Stimulated activated CD8-positive, alpha-beta memory T cell treated with anti-CD3 and anti-CD28 coated beads, Interleukin-2, amount 100 ng/mL, for 1 hour (primary cell): ENCODE data around the gene PIH1D1.
"Not testable (repeated sequence)": the region's sequence is repeated elsewhere in the genome, so short reads cannot be mapped to it uniquely, and the experiment has no call there.

ENCODE experiments used
- DNase-seq, 2 donors: peaks; one replicate each; pipeline ENCODE4 v3.0.0-alpha.2; 2020; ENCODE audit warnings: low read depth in 2 of 2

PIH1D1 gene

DNA sequence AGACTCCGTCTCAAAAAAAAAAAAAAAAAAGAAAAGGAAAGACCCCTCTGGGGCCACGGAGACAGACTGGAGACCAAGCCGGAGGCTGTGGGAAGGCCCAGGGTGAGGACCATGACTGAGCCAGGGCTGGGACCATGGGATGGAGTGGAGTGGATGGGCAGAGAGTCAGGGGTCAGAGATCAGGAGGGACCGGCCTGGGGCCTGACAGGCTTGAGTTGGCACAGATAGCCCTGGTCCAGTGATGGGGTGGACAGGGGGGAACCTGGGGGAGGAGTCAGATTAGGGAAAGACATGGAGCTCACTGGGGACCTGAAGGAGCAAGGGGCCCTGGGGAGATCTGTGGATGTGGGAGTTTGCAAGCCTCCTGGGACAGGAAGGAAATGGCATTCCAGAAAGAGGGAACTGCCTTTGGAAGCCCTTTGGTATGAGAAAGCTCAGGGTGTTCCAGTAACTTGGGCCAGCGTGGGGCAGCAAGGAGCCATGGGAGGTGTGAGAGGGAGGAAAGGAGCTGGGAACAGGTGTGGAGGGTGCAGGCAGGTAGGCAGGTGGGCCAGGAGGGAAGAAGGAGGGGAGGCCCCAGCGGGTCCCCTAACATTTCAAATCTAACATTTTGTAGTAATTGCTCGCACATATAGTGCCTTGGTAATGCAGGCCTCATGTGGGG lies 29.5 kb upstream of the PIH1D1 start:
- DNase-seq = no peak

DNA sequence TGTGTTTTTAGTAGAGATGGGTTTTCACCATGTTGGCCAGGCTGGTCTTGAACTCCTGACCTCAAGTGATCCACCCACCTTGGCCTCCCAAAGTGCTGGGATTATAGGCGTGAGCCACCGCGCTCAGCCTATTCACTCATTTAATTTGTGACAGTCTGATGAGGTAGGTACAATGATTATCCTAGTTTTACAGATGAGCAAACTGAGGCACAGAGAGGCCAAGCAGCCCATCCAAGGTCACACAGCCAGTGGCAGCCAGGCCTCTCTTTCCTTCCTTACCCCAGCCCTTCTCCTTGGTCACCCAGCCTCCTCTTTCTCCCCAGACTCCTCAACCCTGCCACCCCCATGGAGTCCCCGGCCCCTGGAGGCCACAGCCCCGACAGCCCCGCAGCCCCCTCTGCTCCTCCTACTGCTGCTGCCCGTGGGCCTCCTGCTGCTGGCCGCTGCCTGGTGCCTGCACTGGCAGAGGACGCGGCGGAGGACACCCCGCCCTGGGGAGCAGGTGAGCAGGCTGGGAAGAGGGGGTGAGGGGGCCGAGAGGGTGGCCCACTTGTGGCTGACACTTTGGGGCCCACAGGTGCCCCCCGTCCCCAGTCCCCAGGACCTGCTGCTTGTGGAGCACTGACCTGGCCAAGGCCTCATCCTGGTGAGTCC lies 28.5 kb upstream of the PIH1D1 start:
- no peak for DNase-seq

DNA sequence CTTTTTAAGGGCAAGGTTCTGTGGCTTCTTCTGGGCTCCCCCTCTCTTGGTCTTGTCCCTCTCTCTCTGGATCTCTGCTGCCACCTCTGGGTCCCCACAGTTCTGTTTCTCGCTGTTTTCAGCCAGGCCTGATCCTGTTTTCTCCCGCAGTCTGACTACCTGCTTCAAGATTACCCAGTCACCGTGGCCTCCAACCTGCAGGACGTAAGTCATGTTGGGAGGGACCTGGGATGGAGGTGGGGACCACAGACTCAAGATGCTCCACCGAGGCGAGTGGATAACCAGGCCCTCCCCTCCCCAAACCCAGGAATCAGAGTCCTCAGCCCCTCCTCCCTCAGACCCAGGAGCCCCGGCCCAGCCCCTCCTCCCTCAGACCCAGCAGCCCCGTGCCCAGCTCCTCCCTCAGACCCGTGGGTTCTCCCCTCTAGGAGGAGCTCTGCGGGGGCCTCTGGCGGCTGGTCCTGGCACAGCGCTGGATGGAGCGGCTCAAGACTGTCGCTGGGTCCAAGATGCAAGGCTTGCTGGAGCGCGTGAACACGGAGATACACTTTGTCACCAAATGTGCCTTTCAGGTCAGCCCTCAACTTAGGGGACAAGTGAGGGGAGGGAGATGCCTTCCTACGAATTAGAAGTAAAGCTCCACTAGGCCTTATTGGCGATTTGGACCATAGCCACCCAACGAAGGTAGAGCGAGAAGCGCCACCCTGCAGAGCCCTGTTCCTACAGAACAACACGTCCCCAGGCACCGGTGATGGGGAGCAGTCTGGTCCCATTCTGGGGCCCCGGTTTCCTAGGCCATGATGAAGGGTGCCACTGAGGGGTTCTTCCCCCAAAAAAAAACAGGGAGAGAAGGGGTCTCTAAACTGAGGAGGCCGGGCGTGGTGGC lies 24.6 kb upstream of the PIH1D1 start:
- peak in 1 of 2 donors; percentile 47 for DNase-seq

DNA sequence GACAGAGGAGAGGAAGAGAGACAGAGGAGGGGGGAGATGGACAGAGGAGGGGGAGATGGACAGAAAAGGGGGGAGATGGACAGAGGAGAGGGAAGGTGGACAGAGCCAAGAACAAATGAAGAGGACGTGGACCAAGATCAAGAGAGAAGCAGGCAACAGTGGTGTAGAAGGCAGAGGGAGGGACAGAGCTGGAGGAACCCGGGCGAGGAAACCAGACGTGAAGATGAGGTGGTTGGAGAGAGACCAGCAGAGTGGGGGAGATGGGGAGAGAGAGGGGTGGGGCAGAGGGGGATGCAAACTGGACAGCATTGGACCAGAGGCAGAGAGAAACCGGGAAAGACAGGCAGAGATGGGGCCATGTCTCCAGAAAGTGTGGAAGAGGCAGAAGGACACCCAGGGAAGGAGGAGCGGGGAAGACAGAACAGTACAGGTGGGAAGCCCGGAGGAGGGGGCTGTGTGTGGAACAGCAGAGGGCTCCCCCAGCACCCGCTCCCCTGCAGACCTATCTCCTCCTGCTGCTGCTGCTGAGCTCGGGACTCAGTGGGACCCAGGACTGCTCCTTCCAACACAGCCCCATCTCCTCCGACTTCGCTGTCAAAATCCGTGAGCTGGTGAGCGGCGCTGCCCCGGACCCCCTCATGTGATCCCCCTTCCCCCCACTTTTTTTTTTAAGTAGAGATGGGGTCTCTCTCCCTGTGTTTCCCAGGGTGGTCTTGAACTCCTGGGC lies 23.7 kb upstream of the PIH1D1 start:
- DNase-seq = no peak

DNA sequence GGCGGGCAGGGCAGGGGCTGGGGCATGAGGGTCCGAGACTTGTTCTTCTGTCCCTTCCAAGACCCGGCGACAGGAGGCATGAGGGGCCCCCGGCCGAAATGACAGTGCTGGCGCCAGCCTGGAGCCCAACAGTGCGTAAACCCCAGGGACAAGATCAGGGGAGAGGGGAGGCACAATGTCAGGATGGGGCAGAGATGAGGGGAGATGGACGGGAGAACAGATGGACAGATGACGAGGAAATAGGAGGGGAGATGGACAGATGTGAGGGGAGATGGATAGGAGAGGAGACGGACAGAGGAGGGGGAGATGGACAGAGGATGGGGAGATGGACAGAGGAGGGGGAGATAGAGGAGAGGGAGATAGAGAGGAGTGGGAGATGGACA lies 22.9 kb upstream of the PIH1D1 start:
- no peak for DNase-seq

DNA sequence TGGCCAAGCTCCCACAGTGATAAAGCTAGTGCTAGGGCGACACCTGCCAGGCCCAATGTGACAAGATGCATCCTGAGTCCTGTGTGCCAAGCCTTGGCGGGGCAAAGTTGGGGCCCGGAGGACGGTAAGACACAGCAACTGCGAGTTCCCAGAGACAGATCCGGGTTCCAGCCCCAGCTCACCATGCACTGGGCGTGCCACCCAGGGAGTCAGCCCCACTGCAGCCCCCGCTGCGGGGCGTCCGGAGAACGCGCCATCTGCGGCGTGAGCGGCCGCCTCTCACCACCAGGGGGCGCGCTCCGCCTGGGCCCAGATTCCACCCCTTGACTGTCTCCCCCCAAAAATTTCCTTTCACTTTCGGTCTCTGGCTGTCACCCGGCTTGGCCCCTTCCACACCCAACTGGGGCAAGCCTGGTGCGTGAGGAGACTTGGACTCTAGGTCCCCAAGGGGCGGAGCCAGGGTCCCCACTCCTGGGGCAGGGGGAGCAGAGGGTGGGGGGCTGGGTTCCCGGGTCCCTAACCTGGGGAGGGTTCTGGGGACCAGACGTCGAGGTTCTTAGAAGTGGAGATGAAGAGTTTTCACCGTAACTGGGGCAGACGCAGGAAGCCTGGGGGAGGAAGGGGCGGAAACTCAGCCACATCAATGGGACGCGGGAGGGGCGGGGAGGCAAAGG lies 22.4 kb upstream of the PIH1D1 start, which contains the start of gene FLT3LG:
Gene FLT3LG (plus strand): TSS at position 348 of the 674 bp plus-strand sequence. CDS start 425 bp downstream, outside the sequence.
- peak; percentile 78 to 79 for DNase-seq

DNA sequence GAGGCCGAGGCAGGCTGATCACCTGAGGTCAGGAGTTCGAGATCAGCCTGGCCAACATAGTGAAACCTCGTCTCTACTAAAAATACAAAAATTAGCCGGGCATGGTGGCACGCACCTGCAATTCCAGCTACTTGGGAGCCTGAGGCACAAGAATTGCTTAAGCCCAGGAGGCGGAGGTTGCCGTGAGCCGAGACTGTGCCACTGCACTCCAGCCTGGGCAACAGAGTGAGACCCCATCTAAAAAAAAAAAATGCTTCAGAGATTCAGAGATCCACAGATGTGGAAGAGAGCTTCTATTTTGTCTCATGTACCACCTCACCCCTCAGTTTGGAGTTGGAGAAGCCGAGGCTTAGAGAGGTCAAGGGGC lies 21.9 kb upstream of the PIH1D1 start:
- DNase-seq = not testable (repeated sequence)

DNA sequence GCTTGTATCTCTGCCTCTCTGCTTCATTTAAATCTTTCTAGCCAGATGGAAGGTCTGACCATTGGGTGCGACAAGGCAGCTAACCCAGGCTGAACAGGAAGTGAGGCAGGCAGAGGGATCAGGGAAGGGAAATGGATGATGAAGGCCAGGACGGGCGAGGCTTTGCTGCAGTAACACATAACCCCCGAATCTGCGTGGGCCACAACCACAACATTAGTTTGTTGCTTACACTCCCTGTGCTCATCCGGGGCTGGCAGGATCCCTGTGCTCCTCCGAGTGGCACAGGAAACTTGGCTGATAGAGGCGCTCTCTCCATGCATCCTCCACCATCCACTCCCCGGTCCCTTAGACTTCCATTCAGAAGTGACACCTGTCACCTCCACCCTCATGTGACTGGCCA lies 21.3 kb upstream of the PIH1D1 start:
- DNase-seq = no peak

DNA sequence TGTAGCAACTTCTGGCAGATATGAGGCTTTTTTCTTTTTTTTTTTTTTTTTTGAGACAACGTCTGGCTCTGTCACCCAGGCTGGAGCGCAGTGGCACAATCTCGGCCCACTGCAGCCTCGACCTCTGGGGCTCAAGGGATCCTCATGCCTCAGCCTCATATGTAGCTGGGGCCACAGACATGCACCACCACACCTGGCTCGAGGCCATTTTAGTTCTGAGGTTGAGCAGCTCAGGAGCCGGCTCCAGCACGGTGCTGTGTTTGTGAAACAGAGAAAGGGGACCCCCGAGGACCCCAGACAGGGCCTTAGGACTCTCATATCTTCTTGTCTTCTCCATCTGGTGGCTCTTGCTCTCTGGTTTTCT lies 19.0 kb upstream of the PIH1D1 start:
- DNase-seq = no peak

DNA sequence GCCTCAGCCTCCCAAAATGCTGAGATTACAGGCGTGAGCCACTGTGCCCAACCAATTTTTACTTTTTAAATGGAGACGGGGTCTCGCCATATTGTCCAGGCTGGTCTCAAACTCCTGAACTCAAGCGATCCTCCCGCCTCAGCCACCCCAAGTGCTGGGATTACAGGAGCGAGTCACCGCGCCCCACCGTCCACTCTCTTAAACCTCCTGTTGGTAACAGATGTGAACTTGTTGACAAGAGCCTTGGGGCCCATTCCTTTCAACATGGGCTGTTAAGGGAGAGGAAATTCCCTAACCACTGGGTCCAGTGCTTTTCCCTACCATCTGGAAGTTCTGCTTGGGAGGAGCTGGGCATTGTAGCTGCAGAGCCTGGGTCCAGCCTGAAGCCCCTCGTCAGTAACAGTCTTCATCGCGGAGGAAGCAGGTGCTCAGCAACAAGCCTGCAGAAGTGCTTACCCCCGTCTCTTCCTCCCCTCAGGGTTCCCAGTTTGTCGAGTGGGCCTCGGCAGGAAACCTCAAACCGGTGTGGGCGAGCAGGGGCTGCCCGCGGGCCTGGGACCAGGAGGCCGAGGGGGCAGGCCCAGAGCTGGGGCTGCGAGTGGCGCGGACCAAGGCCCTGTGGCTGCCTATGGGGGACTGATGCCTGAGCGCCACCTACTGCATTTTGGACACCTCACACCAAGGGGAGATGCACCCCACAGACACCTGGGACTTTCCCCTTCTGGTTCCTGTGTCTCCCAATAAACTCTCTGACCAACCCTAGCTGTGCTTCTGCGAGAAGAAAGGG lies 18.4 kb upstream of the PIH1D1 start:
- DNase-seq = peak; percentile 59 to 67

DNA sequence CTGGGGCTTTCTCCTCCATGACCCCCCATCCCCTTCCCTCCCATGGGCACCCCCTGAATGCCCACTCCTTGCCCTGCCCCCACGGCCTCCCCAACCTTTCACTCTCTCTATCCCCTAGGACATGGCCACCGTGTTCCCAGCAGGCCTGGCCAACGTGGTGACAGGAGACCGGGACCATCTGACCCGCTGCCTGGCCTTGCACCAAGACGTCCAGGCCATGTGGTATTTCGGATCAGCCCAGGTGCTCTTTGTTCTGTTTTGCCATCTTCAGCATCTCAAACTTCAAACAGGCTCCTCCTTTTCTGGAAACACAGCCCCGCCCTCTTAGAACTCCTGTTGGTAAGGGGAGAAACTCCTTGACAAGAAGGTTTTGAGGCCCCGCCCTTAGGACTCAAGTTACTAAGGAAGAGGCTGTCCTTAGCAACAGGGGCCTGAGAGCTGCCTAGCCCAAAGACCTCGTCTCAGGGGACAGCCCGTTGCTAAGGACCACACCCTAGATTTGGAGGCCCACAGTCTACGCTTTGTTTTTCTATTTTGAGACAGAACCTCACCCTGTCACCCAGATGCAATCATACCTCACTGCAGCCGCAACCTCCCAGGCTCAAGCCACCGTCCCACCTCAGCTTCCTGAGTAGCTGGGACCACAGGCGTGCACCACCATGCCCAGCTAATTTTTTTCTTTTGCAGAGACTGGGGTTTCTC lies 17.3 kb upstream of the PIH1D1 start:
- peak; percentile 62 to 73 for DNase-seq

DNA sequence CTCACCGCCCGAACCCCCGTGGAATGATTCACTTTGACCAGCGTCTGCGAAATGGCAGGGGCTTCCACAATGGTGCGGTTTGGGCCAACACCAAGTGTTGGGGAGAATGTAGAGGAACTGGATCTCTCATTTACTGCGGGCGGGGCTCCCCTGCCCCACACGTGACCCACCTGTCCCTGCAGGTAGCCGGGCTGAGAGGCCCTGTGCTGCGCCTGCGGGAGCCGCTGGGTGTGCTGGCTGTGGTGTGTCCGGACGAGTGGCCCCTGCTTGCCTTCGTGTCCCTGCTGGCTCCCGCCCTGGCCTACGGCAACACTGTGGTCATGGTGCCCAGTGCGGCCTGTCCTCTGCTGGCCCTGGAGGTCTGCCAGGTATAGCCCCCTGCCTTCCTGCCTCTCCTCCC lies 16.6 kb upstream of the PIH1D1 start:
- no peak for DNase-seq

DNA sequence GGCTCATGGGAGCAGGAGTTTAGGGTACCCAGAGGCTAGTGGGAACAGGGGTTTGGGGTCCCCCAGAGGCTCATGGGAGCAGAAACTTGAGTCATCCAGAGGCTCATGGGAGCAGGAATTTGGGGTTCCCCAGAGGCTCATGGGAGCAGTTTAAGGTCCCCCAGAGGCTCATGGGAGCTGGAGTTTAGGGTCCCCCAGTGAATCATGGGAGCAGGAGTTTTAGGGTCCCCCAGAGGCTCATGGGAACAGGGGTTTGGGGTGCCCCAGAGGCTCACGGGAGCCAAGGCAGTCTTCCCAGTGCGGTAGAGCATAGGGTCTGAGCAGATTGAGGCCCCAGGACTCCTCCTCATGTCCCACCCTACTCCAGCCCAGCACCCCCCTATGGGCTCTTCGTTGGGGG lies 13.8 kb upstream of the PIH1D1 start:
- DNase-seq = no peak

DNA sequence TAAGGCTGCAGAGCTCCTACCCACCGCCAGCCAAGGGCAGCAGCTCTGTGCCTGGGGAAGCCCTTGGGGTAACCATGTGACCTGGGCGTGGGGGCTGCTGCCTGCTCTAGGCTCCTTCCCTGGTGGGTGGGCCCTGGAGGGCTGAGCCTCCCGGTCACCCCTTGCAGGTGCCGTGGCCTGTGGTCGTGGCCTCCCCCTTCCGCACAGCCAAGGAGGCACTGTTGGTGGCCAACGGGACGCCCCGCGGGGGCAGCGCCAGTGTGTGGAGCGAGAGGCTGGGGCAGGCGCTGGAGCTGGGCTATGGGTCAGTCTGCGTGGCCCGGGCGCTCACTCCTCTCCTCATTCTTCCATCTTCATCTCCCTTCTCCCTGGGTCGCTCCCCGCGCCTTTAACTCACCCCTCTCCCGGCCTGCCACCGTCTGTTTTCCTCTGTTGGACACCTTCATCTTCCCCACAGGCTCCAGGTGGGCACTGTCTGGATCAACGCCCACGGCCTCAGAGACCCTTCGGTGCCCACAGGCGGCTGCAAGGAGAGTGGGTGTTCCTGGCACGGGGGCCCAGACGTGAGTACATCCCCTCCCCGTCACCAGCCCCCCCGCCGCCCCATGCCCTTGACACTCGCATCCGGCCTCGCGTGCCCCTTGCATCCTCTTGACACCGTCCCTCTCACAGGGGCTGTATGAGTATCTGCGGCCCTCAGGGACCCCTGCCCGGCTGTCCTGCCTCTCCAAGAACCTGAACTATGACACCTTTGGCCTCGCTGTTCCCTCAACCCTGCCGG lies 12.5 kb upstream of the PIH1D1 start:
- no peak for DNase-seq

DNA sequence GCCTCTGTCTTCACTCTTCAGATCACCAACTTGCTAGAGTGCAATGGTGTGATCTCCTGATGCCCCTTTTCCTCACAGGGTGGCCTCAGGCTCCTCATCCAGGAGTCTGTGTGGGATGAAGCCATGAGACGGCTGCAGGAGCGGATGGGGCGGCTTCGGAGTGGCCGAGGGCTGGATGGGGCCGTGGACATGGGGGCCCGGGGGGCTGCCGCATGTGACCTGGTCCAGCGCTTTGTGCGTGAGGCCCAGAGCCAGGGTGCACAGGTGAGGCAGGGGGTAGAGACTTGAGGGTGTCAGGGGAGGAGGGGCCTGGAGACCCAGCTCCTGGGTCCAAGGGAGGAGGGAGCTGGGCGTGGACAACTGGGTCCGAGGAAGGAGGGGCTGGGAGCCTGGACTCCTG lies 10.9 kb upstream of the PIH1D1 start:
- no peak for DNase-seq

DNA sequence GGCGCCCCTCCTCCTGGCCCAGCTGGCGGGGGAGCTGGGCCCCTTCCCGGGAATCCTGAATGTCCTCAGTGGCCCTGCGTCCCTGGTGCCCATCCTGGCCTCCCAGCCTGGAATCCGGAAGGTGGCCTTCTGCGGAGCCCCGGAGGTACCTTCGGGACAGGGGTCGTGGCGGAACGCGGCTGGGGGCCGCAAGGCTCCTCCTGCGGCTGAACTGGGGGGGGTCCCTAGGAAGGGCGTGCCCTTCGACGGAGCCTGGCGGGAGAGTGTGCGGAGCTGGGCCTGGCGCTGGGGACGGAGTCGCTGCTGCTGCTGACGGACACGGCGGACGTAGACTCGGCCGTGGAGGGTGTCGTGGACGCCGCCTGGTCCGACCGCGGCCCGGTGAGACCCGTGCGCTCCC lies 10.0 kb upstream of the PIH1D1 start:
- DNase-seq = no peak

DNA sequence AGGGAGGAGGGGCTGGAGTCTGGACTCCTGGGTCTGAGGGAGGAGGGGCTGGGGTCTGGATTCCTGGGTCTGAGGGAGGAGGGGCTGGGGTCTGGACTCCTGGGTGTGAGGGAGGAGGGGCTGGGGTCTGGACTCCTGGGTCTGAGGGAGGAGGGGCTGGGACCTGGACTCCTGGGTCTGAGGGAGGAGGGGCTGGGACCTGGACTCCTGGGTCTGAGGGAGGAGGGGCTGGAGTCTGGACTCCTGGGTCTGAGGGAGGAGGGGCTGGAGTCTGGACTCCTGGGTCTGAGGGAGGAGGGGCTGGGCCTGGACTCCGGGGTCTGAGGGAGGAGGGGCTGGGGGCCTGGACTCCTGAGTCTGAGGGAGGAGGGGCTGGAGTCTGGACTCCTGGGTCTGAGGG lies 9.5 kb upstream of the PIH1D1 start:
- DNase-seq = not testable (repeated sequence)

DNA sequence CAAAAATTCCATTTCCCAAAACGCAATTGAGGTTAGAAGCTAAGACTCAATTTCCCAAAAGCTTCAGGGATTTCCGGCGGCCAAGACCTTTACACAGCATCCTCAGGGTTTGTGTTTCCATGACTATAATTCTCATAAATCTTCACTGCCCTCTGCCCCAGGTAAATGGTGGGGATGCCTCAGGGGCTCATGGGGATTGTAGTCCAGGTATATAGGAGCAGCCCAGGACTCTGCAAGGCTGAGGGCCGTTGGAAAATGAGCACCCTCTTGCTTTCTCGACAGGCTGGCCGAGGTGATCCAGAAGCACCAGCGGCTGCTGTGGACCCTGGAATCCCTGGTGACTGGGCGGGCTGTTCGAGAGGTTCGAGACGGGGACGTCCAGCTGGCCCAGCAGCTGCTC lies 7.8 kb upstream of the PIH1D1 start:
- no peak for DNase-seq

DNA sequence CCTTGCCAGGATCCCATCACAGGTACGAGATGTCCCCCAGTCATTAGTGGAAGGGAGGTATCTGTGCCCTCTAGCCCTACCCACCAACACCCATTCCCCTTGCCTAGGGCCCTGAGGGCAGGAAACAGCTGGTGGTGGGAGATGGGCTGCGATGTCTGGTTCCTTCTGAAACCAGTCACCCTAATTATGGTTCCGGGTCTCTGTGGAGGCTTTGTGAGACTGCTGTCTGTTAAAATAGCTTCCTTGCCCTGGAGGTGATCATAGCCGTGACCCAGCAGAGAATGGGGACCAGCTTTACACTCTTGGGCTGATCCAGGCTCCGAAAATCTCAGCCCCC lies 6.9 kb upstream of the PIH1D1 start:
- DNase-seq = no peak
